ENCODE measurements around the gene CACNA1E. TPM values are rescaled to one million over a fixed set of nuclear protein-coding genes. Genes with fewer than 3 reads are reported as not detected.

Gene CACNA1E
- total and polyA plus RNA-seq, 2 of the 13 experiments (the other 11 are each of a cell fraction or from before 2014, with no cell fraction given) = not detected

DNA sequence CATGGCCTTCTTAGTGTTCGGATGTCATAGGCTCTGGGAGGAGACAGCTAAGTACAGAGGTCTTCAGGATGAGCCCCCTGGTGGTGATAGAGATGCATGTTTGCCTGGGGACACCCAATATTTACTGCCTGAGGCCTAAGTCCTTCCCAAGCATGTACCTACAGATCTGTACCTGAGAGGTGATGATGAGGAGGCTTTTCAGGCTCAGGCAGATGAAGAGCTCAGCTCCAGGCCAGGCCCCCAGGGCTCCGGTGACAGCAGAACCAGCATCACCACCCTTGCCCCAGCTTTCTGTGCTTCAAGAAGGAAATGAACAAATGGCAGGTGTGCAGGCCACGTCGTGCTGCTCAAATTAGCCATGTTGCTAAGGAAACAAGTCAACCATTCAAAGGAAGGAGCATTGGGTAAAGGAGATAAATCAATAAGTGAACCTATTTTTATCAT lies 21.1 kb downstream of the CACNA1E start (continued):
- no peak for TF ChIP-seq ZNF7 (CRISPR knock-in tag; IDR thresholded peaks at IDR 0.05)

DNA sequence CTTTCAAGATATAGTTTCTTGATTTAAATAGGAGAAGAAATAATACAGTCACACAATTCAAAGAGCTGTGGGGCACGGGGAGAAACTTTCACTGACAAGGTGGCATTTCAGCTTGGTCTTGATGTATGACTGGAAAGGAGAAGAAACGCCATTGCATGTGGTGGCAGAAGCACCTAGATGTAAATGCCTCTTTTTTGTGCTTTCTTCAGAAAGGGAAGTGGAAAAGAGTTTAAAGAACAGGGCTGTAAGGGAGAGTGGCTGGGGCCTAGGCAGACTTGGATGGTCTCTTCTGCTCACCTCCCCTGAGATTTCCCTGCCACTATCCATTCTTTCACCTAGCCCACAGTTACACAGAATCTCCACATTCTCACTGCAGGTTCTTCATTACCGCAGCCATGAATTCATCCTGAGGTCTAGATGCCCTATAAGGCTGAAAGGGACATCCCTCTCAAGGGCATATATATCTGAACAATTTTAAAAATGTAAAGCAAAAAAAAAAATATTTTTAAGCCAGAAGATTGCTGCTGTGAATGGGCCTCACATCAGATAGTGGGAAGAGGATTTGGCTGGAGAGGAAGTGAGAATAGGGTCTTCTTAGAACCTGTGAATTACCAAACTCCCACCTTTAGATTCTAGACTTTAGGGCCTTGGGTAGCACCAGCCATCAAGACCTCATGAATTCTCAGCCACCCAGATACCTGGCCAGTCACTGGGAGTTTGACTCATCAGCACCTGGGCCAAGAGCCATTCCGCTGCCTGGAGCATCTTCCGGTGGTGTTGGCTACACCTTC lies 23.4 kb downstream of the CACNA1E start:
- Histone ChIP-seq H3K36me3 (replicated peaks in 1 of 2; ENCODE audit: control insufficient read depth in 1 of 2, insufficient read depth in 2 of 2, low read length in 2 of 2) (no peaks in the 10 kb centered on the region), H3K27me3 (ENCODE audit: control insufficient read depth in 1 of 2, insufficient read depth in 2 of 2, low read length in 2 of 2) (peaks cover 0 to 4% of the 10 kb centered on the region in 2 experiments; a peak in 1 of 5 replicates), H3K79me2 (ENCODE audit: insufficient read depth, low read length) (no peaks in the 10 kb centered on the region), H3K9me3 (ENCODE audit: low read length) (no peaks in the 10 kb centered on the region), H3K4me3 (replicated peaks in 1 of 3; ENCODE audit: insufficient read depth in 1 of 3, low read depth in 2 of 3, low read length in 3 of 3) (no peak overlapping the region), H3K4me1 (ENCODE audit: insufficient read depth, low read length) (no peaks in the 10 kb centered on the region), H3K9ac (ENCODE audit: insufficient read depth, low read depth, low read length) (no peak overlapping the region), H2AFZ (ENCODE audit: low read length) (no peak overlapping the region), H4K20me1 (ENCODE audit: insufficient read depth, low read length) (no peaks in the 10 kb centered on the region; the same call in 1 of the 2 replicates), H3K27ac (ENCODE audit: extremely low read length, insufficient read depth, low read length) (no peak overlapping the region), H3K4me2 (ENCODE audit: low read depth, low read length) (no peak overlapping the region)
- no TSS peak for BruUV-seq (replicated peaks)
- intact Hi-C loops (cut with micrococcal nuclease; ENCODE audit: unreplicated experiment) (no loop called here), in situ Hi-C loops (cut with HindIII; ENCODE audit: extremely low pct_ligation_motif_present, low pct_unique_long_range_greater_than_20kb) (no loop called here)
- POLR2A ChIA-PET = no interaction called here
- DNase-seq (ENCODE audit: low spot score) (no peak), ATAC-seq (no peak), FAIRE-seq (no peak)
- WGBS (ENCODE audit: low lambda C conversion rate) = 25% methylated on average over 5 of the region's 5 CpGs
- CTCF ChIA-PET (ENCODE audit: low intra/inter-chr PET ratio, low total read pairs) = no interaction called here
- TF ChIP-seq PHF8 (CRISPR knock-in tag; IDR thresholded peaks at IDR 0.05) (no peak), RARA (CRISPR knock-in tag; IDR thresholded peaks at IDR 0.05) (no peak), SNAI1 (CRISPR knock-in tag; IDR thresholded peaks at IDR 0.05; ENCODE audit: borderline replicate concordance) (no peak), KLF12 (CRISPR knock-in tag; IDR thresholded peaks at IDR 0.05; ENCODE audit: borderline replicate concordance) (no peak), ARID4A (CRISPR knock-in tag; IDR thresholded peaks at IDR 0.05; ENCODE audit: borderline replicate concordance) (no peak)

Data from HepG2 (cell line).